HG03571 (cell line): ENCODE data around the gene SHB.

Source experiments
- ATAC-seq: cut with Tn5 transposase; IDR thresholded peaks from one replicate; pipeline ENCODE4 v1.9.1; 2021; ENCODE audit not compliant: unreplicated experiment

The SHB gene

GRCh38 chr9:38088006-38088925, 19.2 kb upstream of the SHB start:
- no peak for ATAC-seq

GRCh38 chr9:38086496-38086895, 17.5 kb upstream of the SHB start:
- no peak for ATAC-seq

GRCh38 chr9:38085308-38085707, 16.3 kb upstream of the SHB start:
- ATAC-seq = no peak

- no peak for ATAC-seq
These were observed 15.5 kb upstream of the SHB start for GRCh38 chr9:38084556-38084880.

GRCh38 chr9:38083858-38084555, 15.0 kb upstream of the SHB start:
- ATAC-seq = no peak

GRCh38 chr9:38082446-38083287, 13.6 kb upstream of the SHB start:
- no peak for ATAC-seq

- ATAC-seq = no peak
These were observed 12.5 kb upstream of the SHB start for GRCh38 chr9:38081356-38082108.

GRCh38 chr9:38079461-38080031, 10.5 kb upstream of the SHB start:
- no peak for ATAC-seq

GRCh38 chr9:38075272-38075671, 6.2 kb upstream of the SHB start:
- no peak for ATAC-seq

GRCh38 chr9:38074441-38074961, 5.5 kb upstream of the SHB start:
- ATAC-seq = no peak

GRCh38 chr9:38073882-38074281, 4.9 kb upstream of the SHB start:
- no peak for ATAC-seq

GRCh38 chr9:38071470-38072134, 2.6 kb upstream of the SHB start:
- ATAC-seq = no peak

GRCh38 chr9:38067859-38068681, 957 bp downstream of the SHB start:
- ATAC-seq = no peak

GRCh38 chr9:38066914-38067858, 1.8 kb downstream of the SHB start:
- no peak for ATAC-seq

GRCh38 chr9:38066197-38066913, 2.7 kb downstream of the SHB start:
- ATAC-seq = no peak

GRCh38 chr9:38065369-38066075, 3.5 kb downstream of the SHB start:
- no peak for ATAC-seq
